Measurements from ENCODE around the gene RAE1. TPM values are rescaled to one million over a fixed set of nuclear protein-coding genes. Genes with fewer than 3 reads are reported as not detected.

The RAE1 gene, protein sequence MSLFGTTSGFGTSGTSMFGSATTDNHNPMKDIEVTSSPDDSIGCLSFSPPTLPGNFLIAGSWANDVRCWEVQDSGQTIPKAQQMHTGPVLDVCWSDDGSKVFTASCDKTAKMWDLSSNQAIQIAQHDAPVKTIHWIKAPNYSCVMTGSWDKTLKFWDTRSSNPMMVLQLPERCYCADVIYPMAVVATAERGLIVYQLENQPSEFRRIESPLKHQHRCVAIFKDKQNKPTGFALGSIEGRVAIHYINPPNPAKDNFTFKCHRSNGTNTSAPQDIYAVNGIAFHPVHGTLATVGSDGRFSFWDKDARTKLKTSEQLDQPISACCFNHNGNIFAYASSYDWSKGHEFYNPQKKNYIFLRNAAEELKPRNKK
- total RNA-seq = 10 to 100 TPM; 27.6 to 49.5 (median 32.8) TPM

DNA sequence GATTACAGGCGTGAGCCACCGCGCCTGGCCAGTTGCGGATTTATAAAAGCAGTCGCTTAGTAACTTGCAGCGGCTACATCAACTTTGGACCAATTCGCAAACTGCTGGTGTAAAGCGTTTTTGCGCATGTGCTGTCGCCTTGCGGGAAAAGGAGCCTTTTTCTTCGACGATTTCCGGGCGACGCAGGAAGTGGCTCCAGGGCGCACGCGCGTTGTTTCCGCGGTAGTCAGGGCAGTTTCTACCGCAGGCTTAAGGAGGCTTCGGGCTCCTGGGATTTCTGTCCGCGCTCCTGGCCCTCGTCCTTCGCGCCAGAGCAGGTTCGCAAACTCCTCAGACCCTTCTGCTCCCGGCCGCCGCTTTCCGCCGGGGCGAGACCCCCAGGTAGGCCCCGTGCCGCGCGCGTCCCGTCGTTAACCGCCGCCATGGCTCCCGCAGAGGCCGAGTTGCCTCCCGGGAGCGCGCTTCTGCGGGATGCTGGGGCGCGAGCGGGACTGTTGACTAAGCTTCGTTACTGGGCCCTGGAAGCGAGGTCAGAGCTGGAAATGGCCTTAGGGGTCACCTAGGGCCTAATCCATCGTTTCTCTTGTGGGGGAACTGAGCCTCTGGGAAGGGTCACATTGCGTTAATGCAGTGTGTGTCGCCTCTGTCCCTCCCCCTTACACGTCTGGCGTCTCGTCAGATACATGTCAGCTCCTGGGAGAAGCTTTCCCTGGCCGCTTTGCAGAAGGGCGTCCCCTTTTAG lies at the start of gene RAE1:
Gene RAE1 (plus strand): TSS at position 214 of the 742 bp plus-strand sequence. CDS start 2,784 bp downstream, outside the sequence.
- peak within 1 kb of the TSS; percentile 86 to 91 for H3K27ac ChIP-seq
- peak; percentile 80 to 94 (median 90) for ATAC-seq (replicated peaks in 6 of 8)
- H3K4me3 ChIP-seq = peak within 1 kb of the TSS; percentile 79 to 98 (median 85)
- H3K4me1 ChIP-seq (replicated peaks in 1 of 2) = peaks cover 6 to 8% of the 10 kb centered on the region in 2 donors
- 0 to 3% (median 0%) methylated on average over 1 to 10 of the region's 64 CpGs; no CpG with 5 or more reads in 5 of the 10 experiments for WGBS, 10 experiments
- in situ Hi-C loops (cut with MboI; ENCODE audit: low pct_unique_long_range_greater_than_20kb in 2 of 9, low sequenced_read_pairs in 9 of 9, unreplicated experiment in 9 of 9) = no loop called here

DNA sequence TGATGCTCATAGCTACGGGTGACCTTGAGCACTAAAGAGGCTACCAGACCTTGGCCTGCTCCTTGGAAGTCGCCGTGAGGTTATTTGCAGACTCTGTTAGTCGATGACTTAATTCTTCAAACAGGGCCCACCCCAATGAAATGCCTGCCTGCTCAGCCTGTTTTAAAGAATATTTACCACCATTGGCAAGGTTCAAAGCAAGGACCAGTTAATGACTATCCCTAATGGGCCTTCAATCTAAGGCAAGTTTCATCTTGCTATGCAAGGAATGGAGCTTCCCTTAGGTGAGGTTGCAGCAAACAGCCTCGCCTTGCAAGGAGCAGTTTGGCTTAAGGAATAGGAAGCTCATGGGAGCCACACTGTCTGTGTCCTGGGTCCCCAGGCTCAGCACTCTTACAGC lies 44.3 kb upstream of the RAE1 start:
- in situ Hi-C loops (cut with MboI; ENCODE audit: low pct_unique_long_range_greater_than_20kb in 2 of 9, low sequenced_read_pairs in 9 of 9, unreplicated experiment in 9 of 9) = no loop called here
- ATAC-seq (replicated peaks in 6 of 8) = no peak
- Histone ChIP-seq H3K27ac (no peak overlapping the region), H3K4me1 (replicated peaks in 1 of 2) (peaks cover 9 to 12% of the 10 kb centered on the region in 2 donors), H3K4me3 (no peak overlapping the region)
- 0 to 91% (median 80%) methylated on average over 1 to 5 of the region's 5 CpGs; no CpG with 5 or more reads in 5 of the 10 experiments for WGBS, 10 experiments

DNA sequence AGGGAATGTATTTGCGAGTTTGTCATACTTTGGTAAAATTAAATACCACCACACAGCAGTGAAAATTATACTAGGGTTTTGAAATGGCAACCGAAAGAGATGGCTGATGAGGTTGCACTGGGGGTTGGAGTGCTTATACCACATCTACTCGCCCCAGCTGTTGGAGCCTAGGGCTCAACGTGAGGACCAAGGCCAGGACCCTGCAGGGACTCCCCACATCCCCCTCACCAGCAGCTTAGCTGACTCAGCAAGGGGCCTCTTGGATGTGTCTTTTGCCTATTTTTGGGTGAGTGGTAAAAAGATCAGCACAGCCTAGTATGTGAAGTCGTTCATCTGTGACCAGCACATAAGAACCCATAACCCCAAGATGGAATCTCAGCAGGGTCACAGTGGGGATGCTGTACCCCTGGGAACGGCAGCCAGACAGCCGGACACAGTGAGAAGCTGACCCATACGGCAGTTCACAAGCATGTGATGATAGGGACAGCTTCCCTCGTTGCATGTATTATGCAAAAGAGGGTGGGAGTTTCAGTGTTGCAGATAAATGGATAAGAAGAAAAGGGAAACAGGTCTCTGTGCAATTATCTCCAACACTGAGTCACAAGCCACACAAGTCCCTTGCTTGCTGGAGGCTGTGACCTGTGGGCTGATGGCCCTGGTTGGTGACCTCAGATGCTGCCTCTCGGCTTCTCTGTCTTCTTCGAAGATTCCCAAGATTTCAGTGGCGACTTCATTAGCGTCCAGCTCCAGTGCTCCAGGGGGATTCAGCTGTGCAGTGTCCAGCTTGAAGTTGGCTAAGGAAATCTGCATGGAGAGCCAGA lies 42.4 kb upstream of the RAE1 start:
- Histone ChIP-seq H3K4me3 (no peak overlapping the region), H3K4me1 (replicated peaks in 1 of 2) (peaks cover 9 to 12% of the 10 kb centered on the region in 2 donors), H3K27ac (no peak overlapping the region)
- 7 to 94% (median 62%) methylated on average over 1 to 9 of the region's 13 CpGs for WGBS, 10 experiments
- ATAC-seq (replicated peaks in 6 of 8) = peak in 7 of 8 experiments; percentile 24 to 86 (median 75)
- in situ Hi-C loops (cut with MboI; ENCODE audit: low pct_unique_long_range_greater_than_20kb in 2 of 9, low sequenced_read_pairs in 9 of 9, unreplicated experiment in 9 of 9) = no loop called here

DNA sequence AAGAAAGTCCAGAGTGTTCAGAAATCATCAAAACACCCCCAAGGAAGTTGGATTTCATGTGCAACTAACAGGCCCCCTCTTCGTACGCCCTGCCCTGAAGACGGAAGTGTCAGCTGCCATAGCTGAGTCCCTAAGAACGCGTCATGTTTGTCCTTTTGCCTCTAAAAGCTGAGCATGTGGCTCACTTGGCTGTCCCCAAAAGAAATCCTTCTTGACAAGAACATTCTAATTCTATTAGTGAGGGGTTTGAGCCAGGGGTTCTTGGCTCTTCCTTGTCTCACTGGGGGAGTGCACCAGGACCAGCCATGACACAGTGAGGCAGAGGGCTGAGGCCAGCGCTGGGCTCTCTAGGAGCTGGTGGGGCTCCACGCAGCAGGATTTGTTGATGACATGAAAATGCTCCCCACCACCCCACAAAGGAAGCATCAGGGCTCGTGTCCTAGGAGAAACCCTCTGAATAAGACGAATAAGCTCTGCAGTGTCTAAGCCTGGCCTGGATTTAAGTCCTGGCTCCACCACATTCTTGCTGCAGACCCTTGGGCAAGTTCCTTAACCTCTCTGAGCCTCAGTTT lies 41.4 kb upstream of the RAE1 start:
- 0 to 100% (median 57%) methylated on average over 1 to 5 of the region's 9 CpGs; no CpG with 5 or more reads in 1 of the 10 experiments for WGBS, 10 experiments
- no peak overlapping the region for H3K27ac ChIP-seq
- ATAC-seq (replicated peaks in 6 of 8) = no peak
- H3K4me3 ChIP-seq = no peak overlapping the region
- peaks cover 9 to 12% of the 10 kb centered on the region in 2 donors for H3K4me1 ChIP-seq (replicated peaks in 1 of 2)
- in situ Hi-C loops (cut with MboI; ENCODE audit: low pct_unique_long_range_greater_than_20kb in 2 of 9, low sequenced_read_pairs in 9 of 9, unreplicated experiment in 9 of 9) = no loop called here

GRCh38 chr20:57310821-57311514 lies 40.1 kb upstream of the RAE1 start:
- Histone ChIP-seq H3K27ac (no peak overlapping the region), H3K4me3 (no peak overlapping the region), H3K4me1 (replicated peaks in 1 of 2) (peaks cover 9 to 12% of the 10 kb centered on the region in 2 donors)
- in situ Hi-C loops (cut with MboI; ENCODE audit: low pct_unique_long_range_greater_than_20kb in 2 of 9, low sequenced_read_pairs in 9 of 9, unreplicated experiment in 9 of 9) = no loop called here
- WGBS, 10 experiments = 90 to 100% (median 93%) methylated on average over 1 to 9 of the region's 11 CpGs; no CpG with 5 or more reads in 2 of the 10 experiments
- no peak for ATAC-seq (replicated peaks in 6 of 8)

DNA sequence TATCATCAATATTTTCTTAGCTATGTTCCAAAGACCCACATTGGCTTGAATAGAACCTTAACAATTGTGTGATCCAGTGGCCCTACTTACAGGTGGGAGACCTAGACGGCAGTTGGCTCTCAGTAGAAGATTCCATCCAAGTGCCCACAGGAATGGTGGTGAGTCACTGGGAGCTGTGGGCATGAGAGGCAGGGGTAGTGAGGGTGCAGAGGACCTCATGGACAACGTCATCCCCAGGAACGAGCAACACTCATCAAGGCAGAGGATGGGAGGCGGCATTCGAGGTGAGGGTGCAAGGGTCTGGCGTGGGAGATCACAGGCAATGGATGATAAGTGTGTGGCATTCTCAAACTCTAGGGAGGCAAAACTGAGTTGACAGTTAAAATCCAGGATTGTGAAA lies 38.9 kb upstream of the RAE1 start:
- WGBS, 10 experiments = 47 to 100% (median 92%) methylated on average over 1 to 6 of the region's 6 CpGs; no CpG with 5 or more reads in 3 of the 10 experiments
- no peak overlapping the region for H3K4me3 ChIP-seq
- in situ Hi-C loops (cut with MboI; ENCODE audit: low pct_unique_long_range_greater_than_20kb in 2 of 9, low sequenced_read_pairs in 9 of 9, unreplicated experiment in 9 of 9) = no loop called here
- ATAC-seq (replicated peaks in 6 of 8) = no peak
- no peak overlapping the region for H3K27ac ChIP-seq
- H3K4me1 ChIP-seq (replicated peaks in 1 of 2) = peaks cover 9 to 12% of the 10 kb centered on the region in 2 donors

DNA sequence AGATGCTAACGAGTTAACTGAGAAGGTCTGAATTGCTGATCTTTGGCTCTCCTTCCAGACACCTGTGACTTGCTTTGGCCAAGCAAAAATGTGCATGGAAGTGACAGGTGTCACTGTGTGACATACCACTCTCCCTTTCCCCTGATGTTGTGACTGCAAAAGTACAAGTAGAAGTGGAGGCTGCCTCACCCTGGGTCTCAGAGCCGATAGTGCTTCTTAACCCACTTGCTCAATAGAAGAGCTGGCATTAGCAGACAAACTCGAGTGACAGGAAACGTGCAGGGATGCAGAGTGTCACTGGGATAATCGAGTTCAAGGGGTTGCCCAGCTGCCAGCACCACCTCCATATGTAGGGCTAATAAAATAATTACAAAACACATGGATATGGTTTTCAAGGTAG lies 37.8 kb upstream of the RAE1 start:
- Histone ChIP-seq H3K4me3 (no peak overlapping the region), H3K27ac (no peak overlapping the region), H3K4me1 (replicated peaks in 1 of 2) (peaks cover 9 to 12% of the 10 kb centered on the region in 2 donors)
- in situ Hi-C loops (cut with MboI; ENCODE audit: low pct_unique_long_range_greater_than_20kb in 2 of 9, low sequenced_read_pairs in 9 of 9, unreplicated experiment in 9 of 9) = no loop called here
- no peak for ATAC-seq (replicated peaks in 6 of 8)
- WGBS, 10 experiments = 0 to 78% (median 49%) methylated on average over 1 to 5 of the region's 5 CpGs; no CpG with 5 or more reads in 2 of the 10 experiments

DNA sequence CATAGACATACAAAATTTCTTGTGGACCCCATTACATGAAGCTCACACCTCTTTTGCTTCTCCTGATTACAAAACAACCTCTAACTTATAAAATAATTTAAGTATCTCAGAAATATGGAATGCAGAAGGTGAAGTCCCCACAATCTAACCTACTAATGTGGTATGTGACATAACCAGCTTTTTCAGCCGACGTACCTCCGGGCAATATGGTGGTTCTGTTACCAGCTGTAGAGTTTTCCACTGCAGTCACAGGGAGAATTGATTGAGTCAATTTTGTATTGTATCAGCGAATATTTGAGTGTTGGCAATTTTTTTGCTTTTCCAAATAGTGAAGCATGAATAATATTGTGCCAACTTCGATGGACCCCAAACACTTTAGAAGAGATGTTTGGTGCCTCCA lies 37.1 kb upstream of the RAE1 start:
- Histone ChIP-seq H3K27ac (no peak overlapping the region), H3K4me3 (no peak overlapping the region), H3K4me1 (replicated peaks in 1 of 2) (peaks cover 3 to 6% of the 10 kb centered on the region in 2 donors)
- no peak for ATAC-seq (replicated peaks in 6 of 8)
- in situ Hi-C loops (cut with MboI; ENCODE audit: low pct_unique_long_range_greater_than_20kb in 2 of 9, low sequenced_read_pairs in 9 of 9, unreplicated experiment in 9 of 9) = no loop called here
- 33 to 100% (median 67%) methylated on average over 1 to 5 of the region's 5 CpGs; no CpG with 5 or more reads in 2 of the 10 experiments for WGBS, 10 experiments

DNA sequence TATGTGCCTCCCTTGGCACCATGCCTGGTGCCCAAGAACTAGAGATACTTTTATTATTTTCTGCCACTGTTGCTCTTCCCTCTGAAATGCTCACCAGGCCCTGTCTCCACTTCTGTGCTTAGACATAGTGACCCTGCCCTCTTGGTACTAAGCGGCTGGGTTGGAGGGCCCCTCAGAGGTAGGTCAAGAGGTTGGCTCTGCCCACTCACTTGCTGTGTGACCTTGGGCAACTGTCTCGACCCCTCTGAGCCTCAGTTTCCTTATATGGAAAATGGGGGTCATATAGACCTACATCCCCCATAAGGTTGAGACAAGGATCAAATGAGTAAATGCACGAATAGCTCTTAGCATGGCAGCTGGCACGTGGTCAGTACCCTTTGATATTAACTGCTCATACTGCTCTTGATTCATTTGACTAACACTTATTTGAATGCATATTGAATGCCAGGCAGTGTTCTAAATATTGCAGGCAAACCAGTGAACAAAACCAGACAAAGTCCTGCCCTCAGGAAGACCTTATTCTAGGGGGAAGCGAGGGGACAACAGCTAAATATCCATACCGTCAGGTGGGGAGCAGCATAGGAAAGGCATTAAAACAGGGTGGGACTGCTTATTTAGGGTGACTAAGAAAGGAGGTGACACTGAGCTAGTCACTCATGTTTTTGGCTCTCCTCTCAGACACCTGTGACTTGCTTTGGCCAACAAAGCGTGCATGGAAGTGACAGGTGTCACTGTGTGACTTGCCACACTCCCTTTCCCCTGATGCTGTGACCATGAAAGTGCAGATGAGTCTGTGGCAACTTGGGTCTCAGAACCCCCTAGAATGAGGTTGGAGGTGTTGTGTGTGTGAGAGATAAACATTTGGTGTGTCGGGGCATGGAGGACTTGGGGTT lies 35.7 kb upstream of the RAE1 start:
- ATAC-seq (replicated peaks in 6 of 8) = no peak
- in situ Hi-C loops (cut with MboI; ENCODE audit: low pct_unique_long_range_greater_than_20kb in 2 of 9, low sequenced_read_pairs in 9 of 9, unreplicated experiment in 9 of 9) = no loop called here
- H3K27ac ChIP-seq = no peak overlapping the region
- no peaks in the 10 kb centered on the region for H3K4me1 ChIP-seq (replicated peaks in 1 of 2)
- WGBS, 10 experiments = 48 to 100% (median 84%) methylated on average over 1 to 7 of the region's 8 CpGs
- H3K4me3 ChIP-seq = no peak overlapping the region

DNA sequence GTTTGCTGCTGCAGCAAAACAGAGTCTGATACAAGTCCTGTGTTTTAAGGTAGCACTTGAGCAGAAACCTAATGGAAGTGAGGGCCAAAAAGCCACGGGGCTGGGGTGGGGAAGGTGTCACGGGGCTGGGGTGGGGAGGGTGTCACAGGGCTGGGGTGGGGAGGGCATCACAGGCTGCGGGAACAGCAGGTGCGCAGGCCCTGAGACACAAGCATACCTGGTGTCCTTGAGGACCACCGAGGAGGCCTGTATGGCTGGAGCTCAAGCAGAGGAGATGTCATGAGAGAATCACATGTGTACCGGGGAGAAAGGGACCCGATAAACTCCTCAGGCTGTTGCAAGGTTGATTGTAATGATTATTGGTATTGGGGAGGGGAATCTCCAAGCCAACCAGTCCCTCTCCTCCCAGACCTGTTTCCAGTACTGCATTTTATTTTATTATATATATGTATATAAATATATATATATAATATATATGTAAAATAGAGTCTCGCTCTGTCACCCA lies 35.0 kb upstream of the RAE1 start:
- H3K4me3 ChIP-seq = no peak overlapping the region
- H3K27ac ChIP-seq = no peak overlapping the region
- H3K4me1 ChIP-seq (replicated peaks in 1 of 2) = no peaks in the 10 kb centered on the region
- no peak for ATAC-seq (replicated peaks in 6 of 8)
- in situ Hi-C loops (cut with MboI; ENCODE audit: low pct_unique_long_range_greater_than_20kb in 2 of 9, low sequenced_read_pairs in 9 of 9, unreplicated experiment in 9 of 9) = no loop called here
- WGBS, 10 experiments = 80 to 100% (median 94%) methylated on average over 1 to 3 of the region's 8 CpGs; no CpG with 5 or more reads in 7 of the 10 experiments

DNA sequence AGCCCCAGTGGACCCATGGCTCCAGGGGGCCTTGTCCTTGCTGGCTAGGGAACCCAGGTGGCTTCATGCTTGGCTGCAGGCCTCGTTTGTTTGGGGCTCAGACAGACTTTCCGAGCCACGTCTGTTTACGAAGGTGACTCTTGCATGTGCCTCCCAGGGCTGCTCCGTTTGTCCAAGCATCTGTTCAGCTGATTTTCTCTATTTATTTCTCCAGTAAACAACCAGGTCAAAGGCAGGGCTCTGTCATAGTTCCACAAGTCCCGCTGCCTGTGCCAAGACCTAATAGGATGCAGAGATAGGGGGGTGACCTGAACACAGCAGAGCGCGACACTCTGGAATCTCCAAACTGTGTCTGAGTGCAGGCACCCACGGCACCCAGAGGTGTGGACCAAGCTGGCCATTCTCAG lies 34.3 kb upstream of the RAE1 start:
- no peak for ATAC-seq (replicated peaks in 6 of 8)

More for the DNA sequence above, 34.3 kb upstream of the RAE1 start:
- WGBS, 10 experiments = 30 to 80% (median 56%) methylated on average over 1 to 8 of the region's 9 CpGs; no CpG with 5 or more reads in 6 of the 10 experiments
- Histone ChIP-seq H3K27ac (no peak overlapping the region), H3K4me1 (replicated peaks in 1 of 2) (no peaks in the 10 kb centered on the region), H3K4me3 (no peak overlapping the region)
- in situ Hi-C loops (cut with MboI; ENCODE audit: low pct_unique_long_range_greater_than_20kb in 2 of 9, low sequenced_read_pairs in 9 of 9, unreplicated experiment in 9 of 9) = no loop called here

Measured in motor neuron (in vitro differentiated cells).